LNCaP clone FGC (cell line): ENCODE measurements around the gene RTN4R.

Experiments used
- DNase-seq: peaks from one replicate; pipeline ENCODE4 v3.0.0-alpha.2; 2011; ENCODE audit warnings: low read depth
- H3K4me3 ChIP-seq: 2 replicates; pipeline ENCODE4 v1.5.1; 2011; ENCODE audit warnings: mild to moderate bottlenecking, low read depth, low read length, control low read depth
- CTCF ChIP-seq: IDR thresholded peaks from 2 replicates; pipeline ENCODE4 v1.5.1; 2012; ENCODE audit warnings: mild to moderate bottlenecking; ENCODE audit not compliant: control insufficient read depth, insufficient read depth; ENCODE audit errors: extremely low read depth

RTN4R gene

GRCh38 chr22:20196094-20196842 lies 71.8 kb downstream of the RTN4R start:
- H3K4me3 ChIP-seq, result no peak overlapping the region
- TF ChIP-seq CTCF, result no peak
- DNase-seq, result no peak

GRCh38 chr22:20194681-20195593 lies 73.2 kb downstream of the RTN4R start:
- no peak for DNase-seq

GRCh38 chr22:20193761-20194494 lies 74.2 kb downstream of the RTN4R start:
- TF ChIP-seq CTCF, result no peak

More at GRCh38 chr22:20194681-20195593, 73.2 kb downstream of the RTN4R start:
- H3K4me3 ChIP-seq, result no peak overlapping the region
- TF ChIP-seq CTCF, result no peak

GRCh38 chr22:20192972-20193760 lies 75.0 kb downstream of the RTN4R start:
- DNase-seq, result no peak
- no peak overlapping the region for H3K4me3 ChIP-seq
- TF ChIP-seq CTCF, result no peak

More at GRCh38 chr22:20193761-20194494, 74.2 kb downstream of the RTN4R start:
- no peak for DNase-seq
- no peak overlapping the region for H3K4me3 ChIP-seq

GRCh38 chr22:20192293-20192971 lies 75.7 kb downstream of the RTN4R start:
- no peak overlapping the region for H3K4me3 ChIP-seq
- no peak for DNase-seq
- no peak for TF ChIP-seq CTCF

- TF ChIP-seq CTCF, result no peak
- no peak overlapping the region for H3K4me3 ChIP-seq
- no peak for DNase-seq
These were observed 76.3 kb downstream of the RTN4R start for GRCh38 chr22:20191803-20192202.
